Loucy (cell line): ENCODE measurements around the gene UPF3B.

ENCODE experiments used
- CTCF ChIP-seq: fragments of 200-600 bp; sonication (generic); conservative IDR thresholded peaks from 2 replicates; pipeline ENCODE4 v1.5.1; 2014; ENCODE audit warnings: mild to moderate bottlenecking, antibody characterized with exemption, low read length
- EZH2phosphoT487 ChIP-seq: fragments of 200-600 bp; IDR thresholded peaks from 2 replicates; pipeline ENCODE4 v1.6.1; 2018; ENCODE audit warnings: antibody characterized with exemption, mild to moderate bottlenecking, moderate library complexity, borderline replicate concordance

GRCh38 chrX:119816300-119816699 is 36.5 kb downstream of the UPF3B start:
- TF ChIP-seq CTCF: no peak
- no peak for TF ChIP-seq EZH2phosphoT487
